ENCODE measurements around the gene ZNF765.
A peak's percentile ranks its signal among the peaks of the same experiment; 100 is the strongest.
"Not testable (repeated sequence)": the region's sequence is repeated elsewhere in the genome, so short reads cannot be mapped to it uniquely, and the experiment has no call there.

The ZNF765 gene

DNA sequence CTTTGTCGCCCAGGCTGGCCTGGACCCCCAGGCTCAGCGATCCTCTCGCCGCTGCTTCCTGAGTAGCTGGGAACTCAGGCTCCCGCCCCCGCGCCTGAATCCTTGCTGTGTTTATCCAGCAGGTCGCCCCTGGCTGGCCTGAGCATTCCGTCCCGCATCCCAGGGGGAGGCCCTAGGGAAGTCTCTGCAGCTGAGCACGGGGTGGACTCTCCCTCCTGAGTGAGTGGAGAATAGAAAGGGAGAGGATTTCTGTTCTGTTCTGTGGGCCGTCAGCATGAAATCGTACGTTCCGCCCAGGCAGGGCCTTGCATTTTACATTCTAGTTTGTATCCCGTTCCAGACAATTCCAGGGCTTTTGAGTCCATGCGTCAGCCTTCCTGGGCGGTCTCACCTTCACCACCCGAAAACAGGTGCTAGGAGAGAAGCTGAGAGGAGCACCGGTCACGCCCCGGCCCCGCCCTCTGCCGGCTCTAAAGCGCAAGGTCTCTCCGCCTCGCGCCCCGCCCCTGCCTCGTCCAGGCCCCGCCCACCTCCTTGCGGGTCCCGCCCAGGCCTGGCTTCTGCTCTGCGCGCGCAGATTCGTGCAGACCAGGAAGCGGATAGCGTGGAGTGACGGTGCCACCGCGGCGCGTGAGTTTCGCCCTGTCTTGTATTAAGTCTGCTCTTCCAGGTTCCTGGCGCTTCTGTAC lies 36.6 kb downstream of the ZNF765 start, which contains the start of gene ZNF761:
ZNF761 (plus strand) TSS at position 586 of the 689 bp plus-strand sequence. CDS start 15,285 bp downstream, outside the sequence.
- TF ChIP-seq, protein P1, sequence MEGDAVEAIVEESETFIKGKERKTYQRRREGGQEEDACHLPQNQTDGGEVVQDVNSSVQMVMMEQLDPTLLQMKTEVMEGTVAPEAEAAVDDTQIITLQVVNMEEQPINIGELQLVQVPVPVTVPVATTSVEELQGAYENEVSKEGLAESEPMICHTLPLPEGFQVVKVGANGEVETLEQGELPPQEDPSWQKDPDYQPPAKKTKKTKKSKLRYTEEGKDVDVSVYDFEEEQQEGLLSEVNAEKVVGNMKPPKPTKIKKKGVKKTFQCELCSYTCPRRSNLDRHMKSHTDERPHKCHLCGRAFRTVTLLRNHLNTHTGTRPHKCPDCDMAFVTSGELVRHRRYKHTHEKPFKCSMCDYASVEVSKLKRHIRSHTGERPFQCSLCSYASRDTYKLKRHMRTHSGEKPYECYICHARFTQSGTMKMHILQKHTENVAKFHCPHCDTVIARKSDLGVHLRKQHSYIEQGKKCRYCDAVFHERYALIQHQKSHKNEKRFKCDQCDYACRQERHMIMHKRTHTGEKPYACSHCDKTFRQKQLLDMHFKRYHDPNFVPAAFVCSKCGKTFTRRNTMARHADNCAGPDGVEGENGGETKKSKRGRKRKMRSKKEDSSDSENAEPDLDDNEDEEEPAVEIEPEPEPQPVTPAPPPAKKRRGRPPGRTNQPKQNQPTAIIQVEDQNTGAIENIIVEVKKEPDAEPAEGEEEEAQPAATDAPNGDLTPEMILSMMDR (IDR thresholded peaks at IDR 0.05; ENCODE audit: extremely low read depth, missing control alignments): no peak
- peak; percentile 89 for DNase-seq (ENCODE audit: low spot score)

DNA sequence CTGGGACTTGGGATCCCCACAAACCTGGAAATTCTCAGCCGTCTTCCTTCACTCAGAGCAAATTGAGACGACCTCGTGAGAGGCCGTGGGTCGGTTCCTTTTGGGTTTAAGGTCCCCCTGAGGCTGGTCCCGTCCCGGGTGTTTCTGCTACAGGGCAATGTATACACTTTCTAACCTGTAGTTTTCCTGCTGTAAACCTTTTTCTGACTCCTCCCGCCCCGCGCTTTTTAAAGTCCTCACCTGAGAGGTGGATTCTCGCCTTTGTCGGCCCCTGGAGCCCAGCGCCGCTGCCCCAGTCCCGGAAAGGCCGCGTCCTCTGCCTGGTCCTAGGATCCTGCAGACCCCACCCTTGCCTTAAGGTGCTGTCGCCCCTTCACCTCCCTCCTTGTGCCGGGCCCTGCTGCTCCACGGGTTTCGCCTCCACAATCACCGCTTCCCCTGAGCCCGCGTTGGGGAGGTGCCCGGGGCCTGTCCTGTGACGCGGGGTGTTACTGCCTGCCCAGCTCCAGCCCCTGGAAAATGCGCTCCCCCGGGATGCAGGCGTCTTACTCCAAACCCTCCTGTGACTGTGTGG lies 37.2 kb downstream of the ZNF765 start:
- DNase-seq (ENCODE audit: low spot score): peak; percentile 14

DNA sequence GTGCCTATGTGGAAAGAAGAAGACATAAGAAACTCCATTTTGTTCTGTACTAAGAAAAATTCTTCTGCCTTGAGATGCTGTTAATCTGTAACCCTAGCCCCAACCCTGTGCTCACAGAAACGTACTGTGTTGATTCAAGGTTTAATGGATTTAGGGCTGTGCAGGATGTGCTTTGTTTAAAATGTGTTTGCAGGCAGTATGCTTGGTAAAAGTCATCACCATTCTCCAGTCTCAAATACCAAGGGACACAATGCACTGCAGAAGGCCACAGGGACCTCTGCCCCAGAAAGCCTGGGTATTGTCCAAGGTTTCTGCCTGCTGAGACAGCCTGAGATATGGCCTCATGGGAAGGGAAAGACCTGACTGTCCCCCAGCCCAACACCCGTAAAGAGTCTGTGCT lies 48.9 kb downstream of the ZNF765 start:
- not testable (repeated sequence) for DNase-seq (ENCODE audit: low spot score)

More for the DNA sequence above, 37.2 kb downstream of the ZNF765 start:
- TF ChIP-seq, protein P1 (IDR thresholded peaks at IDR 0.05; ENCODE audit: extremely low read depth, missing control alignments): no peak

DNA sequence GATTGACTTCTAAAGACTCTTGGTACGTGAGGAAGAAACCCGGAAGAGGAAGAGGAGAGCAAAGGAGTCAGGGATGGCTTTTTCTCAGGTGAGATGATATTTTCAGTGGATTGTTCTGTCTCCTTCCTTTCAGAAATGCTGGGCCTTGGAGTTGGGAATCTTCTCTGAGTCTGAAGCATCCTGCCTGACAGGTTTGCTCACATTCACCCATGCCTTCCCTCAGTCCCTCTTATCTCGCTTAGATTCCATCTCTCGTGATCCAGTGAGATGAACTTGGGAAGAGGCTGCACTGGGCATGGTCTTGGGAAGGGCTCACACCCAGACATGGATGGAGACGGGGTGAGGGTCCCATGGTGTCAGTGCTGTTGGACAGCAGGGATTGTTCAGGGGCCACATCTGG lies 52.2 kb downstream of the ZNF765 start:
- not testable (repeated sequence) for DNase-seq (ENCODE audit: low spot score)

DNA sequence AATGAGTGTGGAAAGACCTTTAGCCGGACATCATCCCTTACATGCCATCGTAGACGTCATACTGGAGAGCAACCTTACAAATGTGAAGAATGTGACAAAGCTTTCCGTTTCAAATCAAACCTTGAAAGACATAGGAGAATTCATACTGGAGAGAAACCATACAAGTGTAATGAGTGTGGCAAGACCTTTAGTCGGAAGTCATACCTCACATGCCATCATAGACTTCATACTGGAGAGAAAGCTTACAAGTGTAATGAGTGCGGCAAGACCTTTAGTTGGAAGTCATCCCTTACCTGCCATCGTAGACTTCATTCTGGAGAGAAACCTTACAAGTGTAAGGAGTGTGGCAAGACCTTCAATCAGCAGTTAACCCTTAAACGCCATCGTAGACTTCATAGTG lies 60.9 kb downstream of the ZNF765 start:
- DNase-seq (ENCODE audit: low spot score): no peak
- TF ChIP-seq, protein P1 (IDR thresholded peaks at IDR 0.05; ENCODE audit: extremely low read depth, missing control alignments): no peak

GRCh38 chr19:53460131-53460721 lies 65.3 kb downstream of the ZNF765 start:
- DNase-seq (ENCODE audit: low spot score): not testable (repeated sequence)

DNA sequence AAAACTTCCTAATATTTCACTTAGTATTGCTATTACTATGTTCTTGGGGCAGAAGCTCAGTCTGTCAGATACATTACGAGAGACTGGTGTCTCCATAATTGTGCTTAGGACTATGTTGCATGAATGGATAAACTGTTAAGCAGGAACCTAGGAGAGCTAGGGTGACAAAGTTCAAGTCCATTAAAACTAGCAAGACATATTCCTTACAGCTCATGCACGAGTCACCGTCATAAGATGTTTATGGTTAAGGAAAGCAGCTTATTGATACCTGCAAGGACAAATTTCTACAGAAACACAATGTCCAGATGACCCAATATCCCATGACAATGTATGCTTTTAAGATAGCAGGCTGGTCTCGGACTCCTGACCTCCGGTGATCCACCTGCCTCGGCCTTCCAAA lies 66.9 kb downstream of the ZNF765 start:
- DNase-seq (ENCODE audit: low spot score): no peak
- TF ChIP-seq, protein P1 (IDR thresholded peaks at IDR 0.05; ENCODE audit: extremely low read depth, missing control alignments): no peak

GRCh38 chr19:53462861-53463260 lies 67.9 kb downstream of the ZNF765 start:
- DNase-seq (ENCODE audit: low spot score): no peak
- TF ChIP-seq, protein P1 (IDR thresholded peaks at IDR 0.05; ENCODE audit: extremely low read depth, missing control alignments): no peak

GRCh38 chr19:53463263-53463662 lies 68.3 kb downstream of the ZNF765 start:
- no peak for DNase-seq (ENCODE audit: low spot score)

More at GRCh38 chr19:53463263-53463662, 68.3 kb downstream of the ZNF765 start:
- TF ChIP-seq, protein P1 (IDR thresholded peaks at IDR 0.05; ENCODE audit: extremely low read depth, missing control alignments): no peak
